ENCODE results near the gene TTF2. TPM values are rescaled to one million over a fixed set of nuclear protein-coding genes. Genes with fewer than 3 reads are reported as not detected.

TTF2 gene
- total and polyA plus RNA-seq, 2 experiments from 2014 or later: 6.5 to 9.8 TPM

- no peak for TF ChIP-seq EZH2 (IDR thresholded peaks at IDR 0.05; ENCODE audit: insufficient read depth, poor library complexity, severe bottlenecking)
- Histone ChIP-seq H3K36me3 (ENCODE audit: low read depth) (no peaks in the 10 kb centered on the region), H3K9ac (no peak overlapping the region), H3F3A (ENCODE audit: insufficient read depth) (peaks cover 23% of the 10 kb centered on the region; the same call in 1 of the 2 replicates), H3K79me2 (ENCODE audit: insufficient read depth) (no peaks in the 10 kb centered on the region), H3K9me2 (ENCODE audit: insufficient read depth) (no peaks in the 10 kb centered on the region), H3K4me1 (ENCODE audit: insufficient read depth) (peaks cover 13% of the 10 kb centered on the region), H3K4me2 (ENCODE audit: unreplicated experiment) (no peak overlapping the region), H3K9me3 (ENCODE audit: low read depth) (no peaks in the 10 kb centered on the region), H3K27me3 (replicated peaks; ENCODE audit: insufficient read depth) (no peaks in the 10 kb centered on the region), H3K4me3 (no peak overlapping the region), H3K27ac (peak overlapping the region; percentile 53), H4K20me1 (ENCODE audit: insufficient read depth) (no peaks in the 10 kb centered on the region), H2AFZ (no peak overlapping the region)
- whole genome bisulfite sequencing, 2 experiments (ENCODE audit: low coverage in 1 of 2, low lambda C conversion rate in 2 of 2, missing lambda C conversion rate in 2 of 2): 3 to 4% methylated on average over 3 of the region's 3 CpGs
- in situ Hi-C loops (cut with MboI): loop anchor here (10.0 to 25.0 kb wide), 2 partner anchors 208 to 835 kb away; no protein-coding TSS in a partner anchor
- peak; percentile 93 for DNase-seq
Observed at GRCh38 chr1:117077267-117077666, 17.1 kb downstream of the TTF2 start.

- no peaks in the 10 kb centered on the region for H4K20me1 ChIP-seq (ENCODE audit: insufficient read depth)
- no peak for DNase-seq
- no peaks in the 10 kb centered on the region for H3K27me3 ChIP-seq (replicated peaks; ENCODE audit: insufficient read depth)
- H2AFZ ChIP-seq: no peak overlapping the region
- H3K4me3 ChIP-seq: no peak overlapping the region
- H3K4me1 ChIP-seq (ENCODE audit: insufficient read depth): peaks cover 13% of the 10 kb centered on the region
- 90 to 91% methylated on average over 6 of the region's 6 CpGs for WGBS, 2 experiments (ENCODE audit: low coverage in 1 of 2, low lambda C conversion rate in 2 of 2, missing lambda C conversion rate in 2 of 2)
- no peak overlapping the region for H3K4me2 ChIP-seq (ENCODE audit: unreplicated experiment)
- no peak overlapping the region for H3K27ac ChIP-seq
- in situ Hi-C loops (cut with MboI): loop anchor here (10.0 to 25.0 kb wide), 2 partner anchors 205 to 833 kb away; no protein-coding TSS in a partner anchor
- H3K36me3 ChIP-seq (ENCODE audit: low read depth): no peaks in the 10 kb centered on the region
- H3K9me3 ChIP-seq (ENCODE audit: low read depth): no peaks in the 10 kb centered on the region
- no peak for TF ChIP-seq EZH2phosphoT487 (IDR thresholded peaks at IDR 0.05; ENCODE audit: insufficient read depth, low read depth)
- no peak for TF ChIP-seq EZH2 (IDR thresholded peaks at IDR 0.05; ENCODE audit: insufficient read depth, poor library complexity, severe bottlenecking)
- no peaks in the 10 kb centered on the region for H3K9me2 ChIP-seq (ENCODE audit: insufficient read depth)
- H3K9ac ChIP-seq: no peak overlapping the region
- peaks cover 23% of the 10 kb centered on the region; the same call in 1 of the 2 replicates for H3F3A ChIP-seq (ENCODE audit: insufficient read depth)
- H3K79me2 ChIP-seq (ENCODE audit: insufficient read depth): no peaks in the 10 kb centered on the region
Observed at GRCh38 chr1:117079737-117080136, 19.6 kb downstream of the TTF2 start.

- no peaks in the 10 kb centered on the region for H3K4me1 ChIP-seq (ENCODE audit: insufficient read depth)
- no peak for TF ChIP-seq EZH2 (IDR thresholded peaks at IDR 0.05; ENCODE audit: insufficient read depth, poor library complexity, severe bottlenecking)
- TF ChIP-seq EZH2phosphoT487 (IDR thresholded peaks at IDR 0.05; ENCODE audit: insufficient read depth, low read depth): no peak
- H4K20me1 ChIP-seq (ENCODE audit: insufficient read depth): no peaks in the 10 kb centered on the region
- no peaks in the 10 kb centered on the region for H3K36me3 ChIP-seq (ENCODE audit: low read depth)
- H3K27me3 ChIP-seq (replicated peaks; ENCODE audit: insufficient read depth): no peaks in the 10 kb centered on the region
- H3F3A ChIP-seq (ENCODE audit: insufficient read depth): no peaks in the 10 kb centered on the region
- no peak for DNase-seq
- H3K4me2 ChIP-seq (ENCODE audit: unreplicated experiment): no peak overlapping the region
- in situ Hi-C loops (cut with MboI): loop anchor here (25.0 kb wide), 1 partner anchor 828 kb away; no protein-coding TSS in a partner anchor
- no peak overlapping the region for H2AFZ ChIP-seq
- H3K27ac ChIP-seq: no peak overlapping the region
- no peak overlapping the region for H3K9ac ChIP-seq
- no peaks in the 10 kb centered on the region for H3K9me3 ChIP-seq (ENCODE audit: low read depth)
- WGBS, 2 experiments (ENCODE audit: low coverage in 1 of 2, low lambda C conversion rate in 2 of 2, missing lambda C conversion rate in 2 of 2): 80% methylated on average over 6 of the region's 6 CpGs
- H3K9me2 ChIP-seq (ENCODE audit: insufficient read depth): no peaks in the 10 kb centered on the region
- no peak overlapping the region for H3K4me3 ChIP-seq
- no peaks in the 10 kb centered on the region for H3K79me2 ChIP-seq (ENCODE audit: insufficient read depth)
Observed at GRCh38 chr1:117084231-117084630, 24.1 kb downstream of the TTF2 start.

- no peak overlapping the region for H3K4me3 ChIP-seq
- no peaks in the 10 kb centered on the region for H3K9me2 ChIP-seq (ENCODE audit: insufficient read depth)
- DNase-seq: no peak
- no peak overlapping the region for H3K9ac ChIP-seq
- H3K4me1 ChIP-seq (ENCODE audit: insufficient read depth): peaks cover 3% of the 10 kb centered on the region
- no peaks in the 10 kb centered on the region for H3K27me3 ChIP-seq (replicated peaks; ENCODE audit: insufficient read depth)
- peaks cover 11% of the 10 kb centered on the region for H3F3A ChIP-seq (ENCODE audit: insufficient read depth)
- H2AFZ ChIP-seq: no peak overlapping the region
- no peaks in the 10 kb centered on the region for H3K9me3 ChIP-seq (ENCODE audit: low read depth)
- in situ Hi-C loops (cut with MboI): loop anchor here (25.0 kb wide), 1 partner anchor 825 kb away; no protein-coding TSS in a partner anchor
- H3K79me2 ChIP-seq (ENCODE audit: insufficient read depth): no peaks in the 10 kb centered on the region
- no peaks in the 10 kb centered on the region for H4K20me1 ChIP-seq (ENCODE audit: insufficient read depth)
- WGBS, 2 experiments (ENCODE audit: low coverage in 1 of 2, low lambda C conversion rate in 2 of 2, missing lambda C conversion rate in 2 of 2): 91 to 92% methylated on average over 6 of the region's 6 CpGs
- no peak overlapping the region for H3K4me2 ChIP-seq (ENCODE audit: unreplicated experiment)
- TF ChIP-seq EZH2phosphoT487 (IDR thresholded peaks at IDR 0.05; ENCODE audit: insufficient read depth, low read depth) (no peak), EZH2 (IDR thresholded peaks at IDR 0.05; ENCODE audit: insufficient read depth, poor library complexity, severe bottlenecking) (no peak)
- no peaks in the 10 kb centered on the region for H3K36me3 ChIP-seq (ENCODE audit: low read depth)
- H3K27ac ChIP-seq: no peak overlapping the region
Observed at GRCh38 chr1:117087686-117088085, 27.6 kb downstream of the TTF2 start.

All from GM23248 (cell line).